ENCODE measurements around the gene ABHD12B. TPM values are rescaled to one million over a fixed set of nuclear protein-coding genes. Genes with fewer than 3 reads are reported as not detected.

Gene ABHD12B
- total and polyA plus RNA-seq, 2 of the 13 experiments (the other 11 are each of a cell fraction or from before 2014, with no cell fraction given) = not detected

DNA sequence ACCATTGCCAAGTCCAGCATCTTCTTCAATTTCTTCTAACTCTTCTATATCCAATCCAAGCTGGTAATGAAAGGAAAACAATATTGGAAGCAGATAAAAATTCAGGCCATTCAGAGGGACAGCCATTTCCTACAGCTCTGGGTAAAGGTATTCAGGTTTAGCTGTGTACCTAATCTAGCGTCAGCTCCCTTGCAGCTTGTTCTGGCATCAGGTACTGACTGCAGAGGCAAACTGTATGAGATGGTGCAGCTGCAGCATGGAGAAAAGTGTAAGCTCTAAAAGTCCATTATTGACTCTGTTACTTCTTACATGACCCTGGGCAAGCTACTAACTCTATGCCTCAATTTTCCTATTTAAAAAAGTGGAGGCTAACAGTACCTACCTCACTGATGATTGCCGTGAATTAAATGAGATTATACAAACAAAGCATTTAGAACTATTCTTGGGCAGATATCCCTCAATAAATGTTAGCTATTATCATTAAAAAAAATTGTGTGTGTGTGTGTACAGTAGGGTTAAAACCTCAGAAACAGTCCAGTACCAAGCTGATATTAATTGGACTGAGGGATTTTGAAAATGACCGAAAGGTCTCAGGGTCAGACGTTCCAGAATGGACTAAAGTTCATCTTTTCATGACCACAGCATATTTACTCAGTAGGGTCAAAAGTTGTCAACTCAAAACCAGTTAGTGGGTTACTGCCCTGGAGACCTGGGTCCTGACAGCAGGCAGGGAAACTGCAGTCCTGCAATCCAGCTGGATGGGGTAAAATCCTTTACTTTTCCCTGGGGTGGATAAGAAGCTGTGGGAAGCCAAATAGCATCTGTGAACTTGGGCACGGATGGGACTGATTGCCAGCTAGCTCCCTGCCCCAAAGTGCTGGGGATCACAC lies 63.5 kb downstream of the ABHD12B start (continued):
- TF ChIP-seq STAT6 (CRISPR knock-in tag; IDR thresholded peaks at IDR 0.05; ENCODE audit: borderline replicate concordance) (peak; percentile 77; the same call in 1 of the 2 replicates), TAF15 (IDR thresholded peaks at IDR 0.05; ENCODE audit: low read depth, low read length, poor library complexity, severe bottlenecking) (no peak), FOXK2 (IDR thresholded peaks at IDR 0.05) (no peak), ZNF331 (CRISPR knock-in tag; IDR thresholded peaks at IDR 0.05) (peak; percentile 93; the same call in 1 of the 2 replicates), MAZ (IDR thresholded peaks at IDR 0.05; ENCODE audit: borderline replicate concordance, low read depth, low read length) (no peak), MAZ (CRISPR knock-in tag; IDR thresholded peaks at IDR 0.05; ENCODE audit: low read depth) (peak; percentile 42; the same call in 1 of the 2 replicates), SETDB1 (CRISPR knock-in tag; IDR thresholded peaks at IDR 0.05; ENCODE audit: borderline replicate concordance) (no peak), NR2F1 (CRISPR knock-in tag; IDR thresholded peaks at IDR 0.05) (peak; percentile 94 to 95), LBX2 (CRISPR knock-in tag; IDR thresholded peaks at IDR 0.05; ENCODE audit: borderline replicate concordance) (no peak), TRIM22 (IDR thresholded peaks at IDR 0.05) (no peak), STAT5B (CRISPR knock-in tag; IDR thresholded peaks at IDR 0.05) (no peak), ZFP36L1 (CRISPR knock-in tag; IDR thresholded peaks at IDR 0.05) (peak; percentile 48; the same call in 1 of the 2 replicates), NFKB2 (CRISPR knock-in tag; IDR thresholded peaks at IDR 0.05; ENCODE audit: borderline replicate concordance) (no peak), PRDM15 (CRISPR knock-in tag; IDR thresholded peaks at IDR 0.05) (peak; percentile 87), KLF12 (CRISPR knock-in tag; IDR thresholded peaks at IDR 0.05; ENCODE audit: borderline replicate concordance) (0 out of 2 replicates have a peak, but pooled peaks have one; percentile 62), TBL1XR1 (IDR thresholded peaks at IDR 0.05; ENCODE audit: borderline replicate concordance, low read length, partially characterized antibody) (peak; percentile 91), MED1 (CRISPR knock-in tag; IDR thresholded peaks at IDR 0.05) (peak; percentile 86)
- TF ChIP-seq, protein P1, sequence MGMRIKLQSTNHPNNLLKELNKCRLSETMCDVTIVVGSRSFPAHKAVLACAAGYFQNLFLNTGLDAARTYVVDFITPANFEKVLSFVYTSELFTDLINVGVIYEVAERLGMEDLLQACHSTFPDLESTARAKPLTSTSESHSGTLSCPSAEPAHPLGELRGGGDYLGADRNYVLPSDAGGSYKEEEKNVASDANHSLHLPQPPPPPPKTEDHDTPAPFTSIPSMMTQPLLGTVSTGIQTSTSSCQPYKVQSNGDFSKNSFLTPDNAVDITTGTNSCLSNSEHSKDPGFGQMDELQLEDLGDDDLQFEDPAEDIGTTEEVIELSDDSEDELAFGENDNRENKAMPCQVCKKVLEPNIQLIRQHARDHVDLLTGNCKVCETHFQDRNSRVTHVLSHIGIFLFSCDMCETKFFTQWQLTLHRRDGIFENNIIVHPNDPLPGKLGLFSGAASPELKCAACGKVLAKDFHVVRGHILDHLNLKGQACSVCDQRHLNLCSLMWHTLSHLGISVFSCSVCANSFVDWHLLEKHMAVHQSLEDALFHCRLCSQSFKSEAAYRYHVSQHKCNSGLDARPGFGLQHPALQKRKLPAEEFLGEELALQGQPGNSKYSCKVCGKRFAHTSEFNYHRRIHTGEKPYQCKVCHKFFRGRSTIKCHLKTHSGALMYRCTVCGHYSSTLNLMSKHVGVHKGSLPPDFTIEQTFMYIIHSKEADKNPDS (CRISPR knock-in tag; IDR thresholded peaks at IDR 0.05) = no peak
